ENCODE results near the gene AGRP. TPM values are rescaled to one million over a fixed set of nuclear protein-coding genes. Genes with fewer than 3 reads are reported as not detected.

AGRP gene
- total RNA-seq, 2 donors from 2014 or later: not detected

DNA sequence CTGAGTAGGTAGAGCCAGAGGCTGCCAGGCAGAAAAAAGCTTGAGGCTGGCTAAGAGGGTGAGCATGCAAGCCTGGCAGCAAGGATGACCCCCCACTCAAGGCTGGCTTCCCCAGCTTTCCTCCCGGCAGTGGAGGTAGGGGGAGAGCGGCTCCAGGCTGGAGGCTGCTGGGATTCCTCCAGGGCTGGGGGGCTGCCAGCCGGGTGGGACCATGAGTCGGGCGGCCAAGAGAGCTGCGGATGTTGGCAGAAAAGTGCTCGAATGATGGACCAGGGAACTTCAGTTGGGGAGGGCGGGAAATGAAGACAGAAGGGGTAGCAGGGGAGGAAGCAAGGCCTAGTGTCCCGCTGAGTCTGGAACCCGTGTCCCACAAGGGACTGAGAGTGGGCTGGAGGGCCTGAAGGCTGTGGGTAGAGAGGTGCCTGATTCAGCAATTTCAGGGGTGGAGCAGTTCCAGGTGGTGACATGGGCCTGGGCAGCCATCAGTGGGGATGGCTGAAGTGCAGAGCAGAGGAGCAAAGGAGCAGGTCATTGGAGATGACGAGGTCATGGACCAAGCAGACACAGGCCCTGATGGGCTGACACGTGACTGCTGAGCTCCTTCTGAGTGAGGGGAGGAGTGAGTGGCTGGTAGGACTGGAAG is 32.2 kb downstream of the AGRP start:
- intact Hi-C loops (cut with DNase I): no loop called here
- no peak for DNase-seq (ENCODE audit: low spot score)

DNA sequence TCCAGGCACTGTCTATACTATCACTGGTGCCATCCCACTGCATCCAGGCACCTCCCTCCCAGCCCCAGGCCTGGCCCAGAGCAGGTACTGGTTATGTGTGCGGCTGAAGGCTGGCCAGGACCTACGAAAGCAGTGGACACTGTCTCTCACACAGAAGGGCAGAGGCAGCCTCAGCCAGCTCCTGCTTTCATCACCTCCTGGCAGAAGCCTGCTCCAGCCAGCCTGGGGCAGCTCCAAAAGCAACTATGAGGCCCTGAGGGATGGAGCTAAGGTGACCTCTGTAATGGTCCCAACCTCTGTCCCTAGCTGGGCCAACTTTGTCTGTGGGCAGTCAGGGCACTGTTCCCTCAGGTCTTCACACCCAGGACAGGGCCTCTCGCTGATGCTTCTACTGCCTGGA is 33.6 kb downstream of the AGRP start:
- no peak for DNase-seq (ENCODE audit: low spot score)
- intact Hi-C loops (cut with DNase I): no loop called here

DNA sequence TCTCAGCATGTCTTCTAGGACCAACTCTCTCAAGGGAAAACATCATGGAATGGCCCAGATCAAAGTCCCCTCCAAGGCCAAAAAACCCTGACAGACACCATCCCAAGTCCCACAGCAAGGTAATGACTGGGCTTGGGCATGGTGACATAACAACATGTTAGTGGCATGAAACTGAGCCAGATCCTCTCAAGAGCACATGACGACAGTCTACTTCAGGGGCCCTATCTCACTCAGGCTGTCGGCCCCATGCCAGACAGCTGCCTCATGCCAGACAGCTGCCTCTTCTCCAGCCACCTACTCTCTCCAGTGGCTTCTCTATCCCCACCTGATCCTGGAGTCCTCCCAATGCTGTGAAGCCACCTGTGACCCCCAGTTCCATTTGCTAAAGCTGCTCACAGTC is 34.0 kb downstream of the AGRP start:
- intact Hi-C loops (cut with DNase I): no loop called here
- DNase-seq (ENCODE audit: low spot score): no peak

GRCh38 chr16:67448580-67448979 is 34.8 kb downstream of the AGRP start:
- intact Hi-C loops (cut with DNase I): no loop called here
- no peak for DNase-seq (ENCODE audit: low spot score)

DNA sequence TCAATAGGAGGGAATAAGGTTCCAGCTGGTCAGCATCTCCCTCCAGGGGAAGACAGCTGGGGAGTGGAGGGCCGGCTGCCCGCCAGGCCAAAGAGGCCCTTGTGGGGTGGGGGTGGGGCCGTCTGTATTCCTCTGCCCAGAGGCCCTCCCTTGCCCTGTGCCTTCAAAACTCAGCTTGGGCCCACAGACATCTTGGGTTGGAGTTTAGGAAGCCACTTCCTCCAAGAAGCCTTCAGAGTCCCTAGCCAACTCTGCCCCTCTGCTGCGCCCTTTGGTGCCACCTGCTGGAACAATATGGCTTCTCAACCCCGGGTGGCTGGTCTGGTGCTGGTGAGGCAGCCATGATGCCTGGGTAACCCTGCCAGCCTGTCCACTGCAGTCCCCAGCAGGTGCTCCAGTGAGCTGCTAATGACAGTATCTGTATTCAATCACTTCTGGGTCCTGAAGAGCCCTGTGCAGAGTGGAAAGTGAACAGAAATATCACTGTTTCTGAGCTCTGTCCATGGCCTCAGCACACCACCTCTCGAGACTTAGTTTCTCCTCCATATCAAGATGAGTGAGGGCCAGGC is 35.8 kb downstream of the AGRP start:
- no peak for DNase-seq (ENCODE audit: low spot score)
- intact Hi-C loops (cut with DNase I): no loop called here

GRCh38 chr16:67446968-67447507 is 36.3 kb downstream of the AGRP start:
- intact Hi-C loops (cut with DNase I): no loop called here
- DNase-seq (ENCODE audit: low spot score): no peak

DNA sequence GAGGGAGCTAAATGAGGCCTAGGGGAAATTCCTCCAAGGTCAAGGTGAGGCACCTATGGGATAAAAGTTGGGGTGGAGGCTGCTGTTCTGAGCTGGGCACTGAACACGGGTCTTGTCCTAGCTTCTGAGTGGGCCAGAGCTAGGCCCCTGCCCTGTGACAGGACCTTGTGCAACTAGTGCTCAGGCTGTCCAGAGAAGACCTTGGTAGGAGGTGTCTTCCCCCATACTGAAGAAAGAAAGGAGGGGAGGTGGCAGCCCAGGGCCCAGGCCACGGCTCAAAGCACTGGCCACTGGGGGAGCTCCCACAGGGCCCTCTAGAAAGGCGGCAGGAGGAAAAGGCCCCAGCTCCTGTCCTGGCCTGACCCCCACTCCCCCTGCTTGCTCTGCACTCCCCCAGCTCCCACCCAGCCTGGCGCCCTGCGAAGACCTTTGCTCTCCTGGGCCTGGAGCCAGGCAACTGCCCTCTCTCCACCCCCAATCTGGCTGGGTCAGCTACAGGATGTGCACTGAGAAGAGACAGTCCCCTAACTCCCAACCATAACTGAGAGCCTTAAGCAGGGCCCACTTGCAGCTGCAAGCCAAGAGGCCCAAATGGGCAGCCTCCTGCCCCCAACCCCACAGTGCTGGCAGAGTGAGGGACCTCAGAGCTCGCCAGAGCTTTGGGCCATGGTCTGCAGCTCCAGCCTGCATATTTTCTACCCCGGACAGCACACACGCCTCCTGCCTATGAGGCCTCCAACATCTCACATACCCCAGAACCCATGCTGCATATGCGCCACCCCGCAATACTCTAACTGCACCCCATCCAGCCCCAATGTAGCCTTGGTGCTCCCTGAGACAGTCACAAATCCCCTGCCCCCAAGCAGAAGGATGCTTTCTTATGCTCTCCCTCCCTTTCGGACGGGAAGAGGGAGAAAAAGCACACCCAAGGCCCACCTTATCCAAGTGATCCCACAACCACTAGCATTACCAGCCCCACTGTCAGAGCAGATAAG is 37.1 kb downstream of the AGRP start:
- DNase-seq (ENCODE audit: low spot score): no peak
- intact Hi-C loops (cut with DNase I): no loop called here

GRCh38 chr16:67445441-67445912 is 37.9 kb downstream of the AGRP start:
- intact Hi-C loops (cut with DNase I): no loop called here
- no peak for DNase-seq (ENCODE audit: low spot score)

- intact Hi-C loops (cut with DNase I): no loop called here
- DNase-seq (ENCODE audit: low spot score): no peak
Observed at GRCh38 chr16:67445126-67445426, 38.3 kb downstream of the AGRP start.

- no peak for DNase-seq (ENCODE audit: low spot score)
- intact Hi-C loops (cut with DNase I): no loop called here
Observed at GRCh38 chr16:67444259-67445125, 38.9 kb downstream of the AGRP start.

DNA sequence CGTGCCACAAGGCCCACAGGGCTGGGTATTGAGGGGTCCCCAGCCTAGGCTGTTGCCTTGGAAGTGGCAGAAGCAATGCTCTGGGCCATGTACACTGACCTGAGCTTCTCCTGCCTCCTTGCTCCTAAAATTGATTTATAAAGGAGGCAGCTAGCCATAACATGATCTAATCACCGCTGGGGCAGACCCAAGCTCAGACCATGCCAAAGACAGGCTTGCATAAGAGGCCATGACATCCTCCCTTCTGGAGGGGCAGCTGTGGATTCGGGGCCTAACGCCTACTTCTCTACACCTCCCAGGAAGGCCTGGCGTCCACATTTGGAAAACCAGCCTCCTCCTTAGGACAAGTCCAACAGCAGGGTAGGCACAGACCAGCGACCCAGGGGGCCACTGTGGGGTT is 40.1 kb downstream of the AGRP start:
- intact Hi-C loops (cut with DNase I): no loop called here

GRCh38 chr16:67442581-67443255 is 40.6 kb downstream of the AGRP start:
- intact Hi-C loops (cut with DNase I): no loop called here
- DNase-seq (ENCODE audit: low spot score): no peak

More for the DNA sequence above, 40.1 kb downstream of the AGRP start:
- peak; percentile 87 for DNase-seq (ENCODE audit: low spot score)

- no peak for DNase-seq (ENCODE audit: low spot score)
- intact Hi-C loops (cut with DNase I): no loop called here
Observed at GRCh38 chr16:67441907-67442306, 41.4 kb downstream of the AGRP start.

GRCh38 chr16:67441271-67441753 is 42.0 kb downstream of the AGRP start:
- DNase-seq (ENCODE audit: low spot score): no peak
- intact Hi-C loops (cut with DNase I): no loop called here

DNA sequence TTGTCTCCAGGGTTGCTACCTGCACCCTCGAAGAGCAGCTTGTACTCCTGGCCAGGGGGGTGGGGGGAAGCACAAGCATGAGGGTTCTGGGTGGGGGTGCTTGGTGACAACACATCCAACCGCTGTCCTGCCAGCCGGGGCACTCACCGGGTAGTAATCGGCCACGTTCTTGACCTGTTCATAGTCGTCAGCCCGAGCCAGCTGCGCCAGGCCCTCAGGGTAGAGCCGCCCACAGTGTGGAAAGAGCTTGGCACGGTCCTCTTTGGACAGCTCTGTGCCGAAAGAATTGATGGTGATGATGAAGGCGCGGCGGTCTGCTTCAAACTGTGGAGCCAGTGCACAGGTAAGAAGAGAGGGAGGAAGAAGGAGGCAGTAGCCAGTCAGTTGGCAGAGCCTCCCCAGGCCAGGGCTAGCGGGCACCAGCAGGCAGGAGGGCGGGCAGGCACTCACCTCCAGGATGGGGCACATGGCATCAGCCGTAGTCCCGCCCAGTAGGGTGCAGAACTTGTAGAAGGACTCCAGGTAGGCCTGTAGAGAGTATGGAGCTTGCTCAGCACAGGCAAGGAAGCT is 44.4 kb downstream of the AGRP start:
- DNase-seq (ENCODE audit: low spot score): no peak
- intact Hi-C loops (cut with DNase I): no loop called here

- no peak for DNase-seq (ENCODE audit: low spot score)
- intact Hi-C loops (cut with DNase I): no loop called here
Observed at GRCh38 chr16:67438098-67438791, 45.1 kb downstream of the AGRP start.

- DNase-seq (ENCODE audit: low spot score): no peak
- intact Hi-C loops (cut with DNase I): no loop called here
Observed at GRCh38 chr16:67437513-67437912, 45.8 kb downstream of the AGRP start.

All from posterior vena cava (tissue), 2 donors.